GM21381 (cell line): Measurements from ENCODE around the gene RARB.

Source experiments
- ATAC-seq: cut with Tn5 transposase; IDR thresholded peaks from one replicate; pipeline ENCODE4 v1.9.1; 2021; ENCODE audit warnings: mild to moderate bottlenecking, moderate library complexity; ENCODE audit not compliant: unreplicated experiment

The RARB gene

DNA sequence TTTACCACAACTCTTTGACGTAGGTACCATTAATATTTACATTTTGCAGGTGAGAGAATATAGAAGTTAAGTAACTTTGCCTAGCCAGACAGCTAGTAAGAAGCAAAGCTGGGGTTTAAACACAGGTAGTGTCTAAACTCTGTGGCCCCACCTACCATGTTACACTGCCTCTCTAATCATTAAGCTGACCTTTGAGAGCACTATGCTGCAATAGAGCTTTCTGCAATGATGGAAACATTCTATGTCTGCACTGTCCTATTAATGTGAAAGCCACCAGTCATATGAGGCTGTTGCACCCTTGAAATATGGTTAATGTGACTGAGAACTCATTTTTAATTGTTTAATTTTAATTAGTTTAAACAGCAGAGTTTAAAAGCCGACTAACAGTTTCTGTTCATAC, 6.3 kb upstream of the RARB start:
- ATAC-seq, result no peak

DNA sequence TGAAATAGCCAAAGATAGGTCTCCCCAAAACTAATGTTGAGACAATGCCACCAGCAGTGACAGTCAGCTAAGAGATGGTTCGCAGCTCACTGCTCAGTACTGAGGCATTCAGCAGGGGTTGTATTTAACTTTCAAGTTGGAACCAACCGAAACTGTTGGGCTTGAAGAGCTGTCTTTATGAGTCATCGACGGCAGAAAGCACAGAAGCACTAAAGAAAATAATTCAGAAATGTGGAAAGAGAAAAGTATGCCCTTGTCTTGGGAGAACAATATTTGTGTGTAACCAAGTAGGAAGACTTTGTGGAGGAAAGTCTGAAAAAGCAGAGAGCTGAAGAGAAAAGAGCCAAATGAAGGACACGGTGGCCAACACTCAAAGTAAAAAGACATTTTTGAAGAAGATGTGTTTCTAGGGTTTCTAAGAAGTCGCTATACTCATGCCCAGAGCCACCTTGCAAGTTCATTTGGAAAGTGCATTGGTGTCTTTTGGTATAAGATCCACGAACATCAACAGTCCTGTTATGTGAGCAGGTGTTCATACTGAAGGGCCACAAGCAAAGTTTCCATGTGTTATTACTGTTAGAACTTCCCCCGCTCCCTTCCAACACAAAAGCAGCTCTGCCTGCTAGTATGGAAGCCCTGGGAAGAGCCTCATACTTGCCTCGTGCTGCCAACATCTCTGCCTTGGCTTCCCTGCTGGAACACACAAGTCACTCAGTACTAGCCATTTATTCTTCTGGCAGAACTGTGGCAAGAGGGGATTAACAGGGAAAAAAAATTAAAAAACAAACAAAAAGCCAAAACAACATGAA, 4.1 kb upstream of the RARB start:
- no peak for ATAC-seq

DNA sequence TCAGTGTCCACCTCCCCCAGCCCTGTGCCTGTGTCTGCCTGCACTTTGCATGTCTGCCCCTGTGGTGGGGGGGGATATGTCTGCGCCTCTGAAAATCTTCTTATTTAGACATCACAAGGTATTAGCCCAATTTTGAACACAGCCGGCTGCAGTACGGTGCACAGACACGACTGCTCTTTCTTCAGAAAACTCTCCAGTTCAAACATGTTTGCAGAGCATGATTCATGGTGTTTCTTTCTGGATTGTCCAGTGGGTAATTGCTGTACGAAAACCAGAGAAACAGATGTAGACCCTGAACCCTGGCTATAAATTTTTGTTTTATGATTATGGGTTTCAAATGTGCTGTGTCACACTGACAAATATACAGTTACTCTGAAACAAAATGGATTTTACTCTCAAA, 3.4 kb upstream of the RARB start:
- no peak for ATAC-seq

DNA sequence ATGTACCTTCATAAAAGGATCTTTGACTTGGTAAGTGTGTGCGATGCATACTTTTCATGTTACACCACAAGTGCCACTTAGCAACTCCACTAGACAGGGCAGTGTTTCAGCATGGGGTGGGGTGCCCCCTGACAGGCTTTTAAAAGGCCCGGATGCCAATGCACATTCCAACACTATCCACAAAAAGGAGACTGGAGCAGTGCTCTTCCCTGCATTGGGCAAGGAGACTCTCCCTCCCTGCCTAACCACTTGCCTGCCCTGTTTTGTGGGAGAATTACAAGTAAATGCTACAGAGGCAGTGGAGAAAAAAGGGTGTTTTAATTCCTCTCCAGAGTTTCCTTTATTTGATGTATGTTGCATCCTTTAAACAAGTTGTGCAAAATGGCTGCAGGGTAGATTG, 1.7 kb upstream of the RARB start:
- ATAC-seq, result no peak

DNA sequence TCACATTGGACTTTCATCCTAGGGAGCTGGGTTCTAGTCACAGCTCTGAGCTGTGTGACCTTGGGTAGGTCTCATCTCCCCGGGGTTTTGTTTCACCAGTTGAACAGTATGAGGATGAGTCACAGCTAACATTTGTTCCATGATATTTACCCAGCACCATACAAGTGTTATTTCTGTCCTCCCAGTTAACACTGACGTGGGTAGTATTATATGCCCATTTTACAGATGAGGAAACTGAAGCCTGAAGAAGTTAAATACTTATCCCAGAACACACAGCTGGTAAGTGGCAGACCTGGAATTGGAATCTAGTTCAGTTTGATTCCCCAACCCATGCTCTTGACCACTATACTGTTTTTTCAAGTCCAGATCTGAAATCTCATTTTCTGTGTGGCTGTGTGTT, 908 bp upstream of the RARB start:
- ATAC-seq, result no peak

DNA sequence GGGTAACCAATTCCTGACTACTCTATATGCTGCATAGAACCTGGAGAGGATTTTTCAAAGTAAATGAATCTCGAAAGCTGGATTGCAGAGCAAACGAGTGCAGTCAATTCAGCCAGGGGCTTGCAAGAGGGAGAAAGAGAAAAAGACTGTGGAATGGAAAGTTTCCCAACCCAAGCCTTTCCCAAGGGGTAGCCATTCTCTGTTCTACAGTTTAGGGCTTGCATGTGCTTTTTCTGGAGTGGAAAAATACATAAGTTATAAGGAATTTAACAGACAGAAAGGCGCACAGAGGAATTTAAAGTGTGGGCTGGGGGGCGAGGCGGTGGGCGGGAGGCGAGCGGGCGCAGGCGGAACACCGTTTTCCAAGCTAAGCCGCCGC, 511 bp upstream of the RARB start:
- no peak for ATAC-seq

DNA sequence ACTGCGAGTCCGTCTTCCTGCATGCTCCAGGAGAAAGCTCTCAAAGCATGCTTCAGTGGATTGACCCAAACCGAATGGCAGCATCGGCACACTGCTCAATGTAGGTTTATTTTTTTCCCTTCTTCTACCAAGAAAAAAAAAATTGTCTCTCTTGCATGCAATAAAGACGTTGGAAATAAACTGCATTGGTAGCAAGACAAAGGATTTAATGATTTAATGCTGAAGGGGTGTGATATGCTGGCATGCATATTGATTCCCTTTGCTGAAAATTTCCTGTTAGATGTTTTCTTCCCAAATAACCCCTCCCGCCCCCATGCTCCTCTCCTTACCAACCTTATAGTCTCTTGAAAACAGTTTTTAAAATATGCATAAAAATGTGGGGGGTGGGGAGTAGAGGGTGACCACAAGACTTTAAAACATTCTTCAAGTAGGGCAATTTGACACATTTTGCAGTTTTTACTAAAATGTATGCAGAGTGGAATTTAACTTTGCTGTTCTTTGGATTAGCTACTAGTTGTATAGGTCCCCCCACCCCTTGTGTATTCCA, 799 bp downstream of the RARB start:
- ATAC-seq, result no peak

DNA sequence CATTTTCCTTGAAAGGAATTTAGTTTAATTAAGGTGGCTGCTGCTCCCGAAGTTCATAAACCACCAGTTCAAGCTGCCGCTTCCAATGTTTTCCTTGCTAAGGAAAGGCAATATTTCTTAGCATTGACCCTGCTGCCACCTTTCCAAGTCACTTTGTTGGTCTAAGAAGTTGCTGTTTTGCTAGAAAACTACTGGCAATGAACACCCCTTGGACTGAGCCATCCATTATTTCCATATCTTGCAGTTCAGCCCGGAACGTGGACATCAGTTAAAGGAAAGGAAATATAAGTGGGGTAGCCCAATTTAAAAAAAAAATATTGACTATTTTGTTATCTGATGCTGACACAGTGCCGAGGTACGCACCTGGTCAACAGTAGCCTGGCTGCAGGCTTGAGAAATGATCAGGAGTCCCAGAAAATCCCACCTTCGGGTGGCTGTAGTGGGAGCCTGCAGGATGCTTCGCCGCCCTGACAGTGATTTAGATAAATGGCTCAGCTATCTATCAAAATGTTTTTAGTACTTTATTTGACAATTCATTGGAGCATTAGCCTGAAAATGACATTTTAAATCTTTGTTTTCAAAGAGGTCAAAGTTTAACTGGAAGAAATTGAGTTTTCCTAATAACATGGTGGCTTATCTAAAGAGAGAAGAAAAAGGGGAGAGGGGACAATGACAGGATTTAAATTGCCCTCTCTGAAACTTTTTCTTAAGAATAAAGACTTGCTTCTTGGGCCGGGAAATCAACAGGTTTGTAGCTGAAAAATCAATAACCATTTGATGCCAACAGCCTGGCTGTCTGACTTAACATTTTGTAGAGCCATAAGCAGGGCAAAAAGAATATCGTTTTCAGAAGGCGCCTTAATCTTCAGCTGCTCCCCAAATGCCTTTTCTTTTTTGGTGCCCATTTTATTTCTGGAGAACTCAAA, 1.6 kb downstream of the RARB start:
- no peak for ATAC-seq

DNA sequence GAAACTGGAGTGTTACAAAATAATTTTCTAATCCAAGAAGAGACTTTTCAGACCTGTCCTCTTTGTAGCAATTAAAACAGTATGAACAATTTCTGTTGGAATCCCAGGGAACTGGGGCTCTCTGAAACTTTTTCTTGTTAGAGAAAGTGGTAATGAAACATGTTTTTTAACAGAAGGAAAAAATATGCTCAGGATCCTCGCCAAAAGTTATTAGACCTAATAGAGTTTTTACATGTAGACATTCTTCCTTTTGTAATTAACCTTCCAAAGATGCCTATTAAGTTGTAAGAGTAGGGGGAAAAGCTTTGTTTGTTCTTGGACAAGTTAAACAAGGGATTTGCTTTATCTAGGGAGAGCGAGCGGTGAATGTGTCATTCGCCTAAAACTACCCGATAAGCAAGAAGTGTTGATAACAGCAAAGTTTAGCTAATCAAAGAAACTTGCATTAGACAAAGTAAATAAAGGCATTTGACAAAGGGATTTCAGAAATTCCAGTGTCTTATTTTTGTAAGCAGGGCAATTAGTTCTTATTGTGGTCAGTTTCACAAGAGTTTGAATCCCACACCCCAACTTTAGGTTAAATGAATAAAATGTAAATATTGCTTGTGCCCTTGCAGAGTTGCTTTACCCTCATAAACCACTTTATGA, 2.3 kb downstream of the RARB start:
- no peak for ATAC-seq

DNA sequence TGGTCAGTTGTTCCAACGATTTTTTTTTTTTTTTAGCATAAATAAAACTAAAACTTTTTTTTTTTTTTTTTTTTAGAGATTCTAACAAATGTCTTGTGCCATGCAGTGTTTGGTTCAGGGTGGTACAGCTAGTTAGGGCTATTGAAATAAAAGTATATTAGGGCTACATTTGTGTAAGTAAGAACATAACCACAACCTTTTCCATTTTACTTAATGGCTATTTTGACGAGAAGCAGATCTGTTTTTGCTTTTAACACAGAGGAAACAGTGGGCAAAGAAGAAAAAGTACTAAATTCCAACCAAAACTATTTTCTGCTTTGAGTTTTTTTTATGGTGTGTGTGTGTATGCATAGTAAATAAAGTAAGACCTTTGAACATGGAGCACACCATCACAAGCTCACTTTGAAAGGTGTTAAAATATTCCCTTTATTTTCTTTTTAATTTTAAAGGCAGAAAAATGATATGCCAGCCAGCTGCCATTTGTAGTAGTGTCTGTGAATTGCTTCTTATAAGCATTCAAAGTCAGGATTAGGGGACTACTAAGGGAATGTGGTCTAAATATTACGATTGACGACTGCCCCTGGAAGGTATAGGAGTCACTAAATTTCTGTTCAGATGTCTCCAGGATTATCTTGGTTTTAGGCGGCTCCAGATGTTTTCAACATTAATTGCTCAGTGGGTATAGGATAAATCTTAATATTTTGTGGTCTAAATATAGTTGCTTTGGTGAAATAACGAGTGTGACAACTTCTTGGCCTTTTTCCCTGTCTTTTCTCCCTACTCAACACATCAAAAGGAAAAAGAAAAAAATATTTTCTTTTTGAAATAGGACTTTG, 3.1 kb downstream of the RARB start:
- ATAC-seq, result no peak

DNA sequence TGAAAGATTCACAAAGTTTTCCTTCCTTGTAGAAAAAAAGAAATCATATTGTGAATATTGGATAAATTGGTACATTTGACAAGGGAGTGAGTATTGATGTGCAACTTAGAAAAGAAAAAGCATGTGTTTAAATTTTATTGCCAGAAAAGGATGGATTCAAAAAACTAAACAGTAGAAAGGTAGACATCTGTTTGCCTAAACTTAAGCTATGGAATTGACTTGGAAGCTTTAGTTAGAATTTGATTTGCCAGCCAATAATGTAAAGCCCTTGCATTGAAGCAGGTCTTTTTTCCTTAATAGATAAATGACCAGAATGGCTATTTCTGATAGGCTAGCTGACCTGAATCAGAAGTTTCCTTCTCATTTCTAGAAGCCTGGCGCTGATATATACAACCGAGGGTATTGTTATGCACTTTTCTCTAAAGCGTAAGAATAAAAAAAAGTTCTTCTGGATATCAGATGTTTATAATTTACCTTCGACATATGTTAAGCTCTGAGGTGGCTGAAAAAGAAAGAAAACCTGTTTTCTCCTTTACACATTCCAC, 4.2 kb downstream of the RARB start:
- ATAC-seq, result no peak

DNA sequence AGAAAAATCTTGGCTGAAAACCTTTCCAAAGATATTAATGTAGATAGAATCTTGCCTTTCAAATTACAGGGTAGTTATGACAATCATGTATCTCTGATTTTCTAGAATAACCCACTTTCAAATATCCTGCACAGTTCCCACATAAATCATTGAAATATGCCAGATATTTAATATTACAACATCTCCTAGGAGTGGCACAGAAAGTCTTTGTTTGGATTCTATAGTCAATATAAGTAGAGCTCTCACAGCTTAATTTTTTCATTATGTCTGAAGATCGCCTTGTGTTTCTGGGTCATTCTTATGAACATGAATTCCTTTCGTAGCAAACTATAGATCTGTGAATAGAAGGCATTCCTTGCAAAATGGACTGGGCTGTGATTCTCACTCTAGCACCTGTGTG, 5.0 kb downstream of the RARB start:
- no peak for ATAC-seq

DNA sequence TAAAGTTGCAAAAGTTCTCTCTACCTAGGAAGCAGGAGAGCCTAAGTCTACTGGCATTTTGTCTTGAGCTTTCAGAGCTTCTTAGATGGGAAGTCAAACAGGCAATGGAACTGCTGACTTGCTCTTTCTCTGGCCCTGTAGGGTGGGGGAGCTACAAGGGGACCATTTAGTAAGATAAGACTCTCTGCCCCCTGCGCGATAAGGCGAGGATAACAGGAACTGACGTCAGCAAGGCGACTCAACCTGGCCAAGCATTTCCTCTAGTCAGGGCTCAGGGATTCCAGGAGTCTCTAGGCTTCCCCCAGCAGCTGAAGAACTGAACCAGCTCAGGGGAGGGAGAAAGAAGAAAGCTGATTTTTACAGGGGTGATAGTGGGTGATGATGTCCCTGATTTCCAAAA, 5.8 kb downstream of the RARB start:
- no peak for ATAC-seq

DNA sequence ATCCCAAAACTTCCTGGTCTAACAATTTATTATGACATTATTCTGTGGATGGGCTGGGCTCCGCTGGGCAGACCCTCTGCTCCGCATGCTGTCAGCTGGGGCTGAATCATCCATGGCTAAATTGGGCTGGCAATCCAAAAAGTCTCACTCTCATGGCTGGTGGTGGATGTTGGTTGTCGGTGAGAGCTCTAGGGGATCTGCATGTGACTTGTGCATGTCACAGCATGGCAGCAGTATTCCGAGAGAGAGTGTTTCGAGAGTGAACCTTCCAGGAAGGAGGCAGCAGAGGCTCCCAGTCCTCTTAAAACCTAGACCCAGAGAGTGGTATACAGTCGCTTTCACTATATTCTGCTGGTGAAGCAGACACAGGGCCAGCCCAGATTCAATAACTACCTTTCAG, 9.9 kb downstream of the RARB start:
- no peak for ATAC-seq

DNA sequence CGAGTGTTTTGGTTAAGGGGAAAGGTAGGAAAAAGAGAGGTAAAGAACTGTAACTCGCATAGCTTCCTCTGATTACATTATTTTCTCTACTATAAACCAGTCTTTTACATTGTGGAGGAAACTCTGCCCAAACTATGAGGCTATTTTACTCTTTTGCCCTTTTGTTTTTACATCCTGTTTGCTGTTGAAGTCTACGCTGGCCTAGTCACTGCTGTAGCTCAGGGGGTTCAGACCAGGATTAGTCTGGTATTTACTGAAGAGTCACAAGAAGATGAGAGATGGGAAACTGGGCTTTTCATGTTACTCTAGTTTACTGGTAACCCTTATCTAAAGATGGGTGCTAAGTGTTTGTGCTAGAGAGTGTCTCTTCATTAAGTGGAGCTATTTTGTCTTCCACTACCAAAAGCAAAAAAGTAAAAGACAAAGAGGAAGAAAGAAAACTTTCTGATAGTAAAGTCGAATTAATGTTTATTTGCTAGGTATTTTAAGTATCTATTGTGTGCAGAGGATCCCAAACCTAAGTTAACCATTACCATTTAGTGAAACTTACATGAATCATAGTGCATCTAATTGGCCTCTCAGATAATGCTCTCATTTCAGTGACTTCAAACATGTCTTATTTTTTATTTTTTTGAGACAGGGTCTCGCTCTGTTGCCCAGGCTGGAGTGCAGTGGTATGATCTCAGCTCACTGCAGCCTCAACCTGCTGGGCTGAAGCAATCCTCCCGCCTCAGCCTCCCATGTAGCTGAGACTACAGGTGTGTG, 10.9 kb downstream of the RARB start:
- ATAC-seq, result no peak

DNA sequence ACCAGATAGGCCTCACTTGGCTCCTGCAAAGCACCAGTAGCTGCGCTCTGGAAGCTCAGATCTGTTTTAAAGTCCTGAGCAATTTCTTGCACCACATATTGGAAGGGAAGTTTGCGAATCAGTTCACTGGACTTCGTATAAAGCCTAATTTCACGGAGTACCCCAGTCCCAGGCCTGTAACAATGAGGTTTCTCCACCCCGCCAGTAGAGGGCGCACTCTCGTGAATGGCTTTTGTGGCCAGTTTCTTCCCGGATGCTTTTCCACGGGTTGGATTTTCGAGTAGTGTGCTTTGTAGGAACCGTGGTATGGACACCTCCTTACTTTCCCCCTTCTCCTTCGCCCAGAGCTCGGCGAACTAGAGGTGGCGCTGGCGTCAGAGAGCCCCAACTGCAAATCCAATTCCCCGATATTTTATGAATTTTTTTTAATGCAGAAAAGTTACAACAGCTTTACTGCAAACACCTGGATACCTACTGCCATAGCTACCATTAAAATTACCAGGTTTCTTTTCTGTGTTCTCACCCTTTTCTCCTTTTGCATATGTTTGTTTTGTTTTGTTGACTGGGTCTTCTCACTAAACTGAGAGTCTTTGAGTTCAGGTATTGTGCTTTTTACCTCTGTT, 13.3 kb downstream of the RARB start:
- no peak for ATAC-seq

DNA sequence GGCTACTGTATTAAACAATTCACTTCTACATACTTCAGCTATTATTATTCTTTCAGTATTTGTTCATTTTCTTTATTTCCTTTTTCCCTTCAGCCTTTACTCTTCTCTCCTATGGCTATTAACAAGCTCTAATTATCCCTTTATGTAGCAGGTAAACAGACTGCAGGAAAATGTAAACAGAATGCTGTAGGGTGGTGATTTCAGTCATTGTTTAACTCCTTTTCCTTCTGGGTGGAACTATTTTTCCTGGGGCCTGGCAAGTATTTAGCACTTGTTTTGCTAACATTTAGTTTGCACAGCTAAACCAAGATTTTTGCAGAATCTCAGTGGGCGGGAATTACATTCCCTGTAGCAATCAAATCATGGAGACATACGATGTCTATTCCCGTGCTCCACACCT, 14.4 kb downstream of the RARB start:
- no peak for ATAC-seq

DNA sequence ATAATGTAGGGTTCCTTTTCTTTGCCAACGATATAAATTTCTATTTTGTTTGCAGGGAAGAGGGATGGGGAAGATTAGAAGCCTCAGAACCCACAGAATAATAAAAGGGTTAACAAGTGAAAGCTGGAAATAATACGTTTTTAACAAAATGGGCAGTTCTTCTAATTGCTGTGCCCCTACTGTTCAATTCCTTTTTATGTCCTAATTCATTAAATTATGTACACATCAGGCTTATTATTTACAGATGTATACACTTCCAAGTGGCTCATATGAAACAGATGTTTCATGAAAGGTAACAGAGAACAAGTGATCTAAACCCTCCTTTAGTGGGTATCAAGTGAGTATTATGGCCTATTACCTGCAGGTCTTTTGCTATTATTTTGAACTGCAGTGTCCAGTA, 16.2 kb downstream of the RARB start:
- ATAC-seq, result no peak

DNA sequence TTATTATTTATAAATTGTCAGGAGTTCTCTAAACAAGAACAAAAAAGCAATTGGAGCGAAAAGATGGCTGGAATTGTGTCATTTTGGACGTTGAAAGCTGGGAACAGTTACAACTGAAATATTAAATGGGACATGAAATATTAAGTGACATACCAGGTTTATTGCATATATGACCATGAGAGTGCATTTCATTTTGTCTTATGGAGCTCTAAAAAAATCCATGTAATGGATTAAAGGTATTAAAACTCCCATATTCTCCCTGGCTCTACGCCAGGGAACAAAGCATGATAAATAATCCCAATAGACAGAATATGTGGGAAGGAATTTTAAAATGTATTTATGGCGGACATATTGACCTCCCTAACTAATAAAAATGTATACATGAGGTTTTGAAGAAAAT, 17.7 kb downstream of the RARB start:
- ATAC-seq, result no peak
